ENCODE results near the gene SGPL1.

- TF ChIP-seq GATA2 (IDR thresholded peaks at IDR 0.05; ENCODE audit: low read depth, low read length) (no peak), GATA3 (IDR thresholded peaks at IDR 0.05; ENCODE audit: low read depth, low read length) (no peak)
These were observed 103.2 kb downstream of the SGPL1 start for GRCh38 chr10:70918851-70919530.

Measured in SH-SY5Y (cell line).